HG03571 (cell line): ENCODE data around the gene SUGP2.
"Not testable (repeated sequence)": the region's sequence is repeated elsewhere in the genome, so short reads cannot be mapped to it uniquely, and the experiment has no call there.

Experiments used
- ATAC-seq: cut with Tn5 transposase; IDR thresholded peaks from one replicate; pipeline ENCODE4 v1.9.1; 2021; ENCODE audit not compliant: unreplicated experiment

The SUGP2 gene

GRCh38 chr19:19034204-19034624 lies 897 bp upstream of the SUGP2 start:
- ATAC-seq, result no peak

DNA sequence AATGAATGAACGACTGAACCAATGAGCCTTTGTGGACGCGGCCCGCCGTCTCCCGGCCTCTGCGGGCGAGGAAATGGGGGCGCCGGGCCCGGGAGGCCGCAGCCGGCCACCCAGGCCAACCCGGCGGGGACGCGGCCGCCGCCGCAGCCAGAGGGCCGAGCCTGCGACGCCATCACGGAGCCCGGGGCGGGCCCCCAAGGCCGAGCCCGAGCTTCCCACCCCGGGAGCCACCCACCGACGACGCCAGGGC lies 216 bp downstream of the SUGP2 start:
- ATAC-seq, result no peak

DNA sequence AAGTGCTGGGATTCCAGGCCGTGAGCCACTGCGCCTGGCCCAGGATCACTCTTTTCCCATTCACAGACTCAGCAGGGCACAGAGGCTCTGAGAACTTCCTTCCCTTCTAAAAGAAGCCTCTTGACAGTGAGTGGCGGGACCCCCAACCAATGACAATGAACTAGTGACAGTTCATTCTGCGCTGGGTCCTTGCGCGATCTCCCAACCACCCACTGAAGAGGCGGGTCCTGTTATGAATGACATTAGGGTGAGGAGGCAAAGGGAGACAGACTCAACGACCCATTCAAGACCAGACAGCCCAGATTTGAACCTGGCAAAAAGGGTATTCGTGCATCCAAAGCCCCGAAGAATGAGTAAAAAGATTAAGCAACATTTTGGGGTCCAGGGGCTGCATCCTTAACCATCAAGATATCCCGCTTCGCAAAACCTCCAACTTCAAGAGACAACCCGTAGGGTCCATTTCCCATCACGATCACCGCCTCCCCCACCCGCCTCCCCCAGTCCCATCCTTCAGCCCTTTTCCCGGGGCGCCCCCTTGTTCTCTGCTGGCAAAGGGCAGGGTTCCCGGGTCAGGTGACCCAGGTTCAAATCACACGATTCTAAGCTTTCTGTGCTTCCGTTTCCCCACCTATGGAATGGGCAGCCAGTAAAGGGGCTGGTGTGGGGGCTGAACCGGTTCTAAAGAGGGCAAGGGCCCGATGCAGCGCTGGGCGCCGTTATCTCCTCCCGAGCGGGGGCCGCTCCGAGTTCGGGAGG lies 719 bp downstream of the SUGP2 start:
- ATAC-seq, result peak; percentile 36

DNA sequence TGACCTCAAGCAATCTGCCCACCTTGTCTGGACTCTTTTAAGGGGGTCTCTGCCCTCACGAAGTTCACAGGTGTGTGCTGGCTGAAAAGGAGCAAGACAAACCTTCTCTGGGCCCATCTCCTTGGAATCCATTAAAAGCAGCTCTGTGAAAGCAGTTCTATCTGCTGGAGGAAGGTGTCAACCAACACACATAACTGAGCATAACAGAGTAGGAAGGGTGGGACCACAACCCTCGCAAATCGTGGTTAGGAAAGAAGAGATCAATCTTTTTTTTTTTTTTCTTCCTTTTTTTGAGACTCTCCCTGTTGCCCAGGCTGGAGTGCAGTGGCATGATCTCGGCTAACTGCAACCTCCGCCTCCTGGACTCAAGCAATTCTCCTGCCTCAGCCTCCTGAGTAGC lies 1.4 kb downstream of the SUGP2 start:
- ATAC-seq, result no peak

DNA sequence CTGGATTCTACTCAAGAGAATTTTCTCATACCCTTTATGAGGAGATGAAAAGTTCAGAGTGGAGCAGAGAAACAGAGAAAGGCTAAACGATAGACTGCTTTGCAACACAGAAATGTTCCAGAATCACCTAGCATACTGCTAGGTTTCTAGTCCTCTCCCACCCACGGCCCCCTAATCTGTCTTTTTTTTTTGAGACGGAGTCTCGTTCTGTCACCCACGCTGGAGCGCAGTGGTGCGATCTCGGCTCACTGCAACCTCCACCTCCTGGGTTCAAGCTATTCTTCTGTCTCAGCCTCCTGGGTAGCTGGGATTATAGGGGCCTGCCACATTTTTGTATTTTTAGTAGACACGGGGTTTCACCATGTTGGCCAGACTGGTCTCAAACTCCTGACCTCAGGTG lies 4.8 kb downstream of the SUGP2 start:
- ATAC-seq, result no peak

DNA sequence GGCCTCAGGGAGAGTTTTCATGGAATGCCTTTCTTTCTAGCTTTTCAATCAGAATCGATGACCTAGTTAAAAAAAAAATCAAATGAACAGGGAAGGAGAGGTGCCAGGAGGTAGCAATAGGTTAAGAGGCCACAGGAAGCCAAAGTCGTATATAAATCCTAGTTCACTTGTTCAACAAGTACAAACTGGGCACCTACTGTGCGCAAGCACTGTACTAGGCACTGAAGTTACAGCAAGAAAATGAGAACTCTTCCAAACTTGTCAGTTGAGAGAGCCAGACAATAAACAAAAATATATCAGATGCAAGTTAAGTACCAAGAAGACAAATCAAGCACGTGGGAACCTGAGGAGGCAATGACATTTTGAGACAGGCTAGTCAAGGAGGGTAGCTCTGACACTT lies 6.1 kb downstream of the SUGP2 start:
- ATAC-seq, result no peak

- no peak for ATAC-seq
Observed at GRCh38 chr19:19026299-19026971, 6.9 kb downstream of the SUGP2 start.

- ATAC-seq, result no peak
Observed at GRCh38 chr19:19025861-19026260, 7.5 kb downstream of the SUGP2 start.

DNA sequence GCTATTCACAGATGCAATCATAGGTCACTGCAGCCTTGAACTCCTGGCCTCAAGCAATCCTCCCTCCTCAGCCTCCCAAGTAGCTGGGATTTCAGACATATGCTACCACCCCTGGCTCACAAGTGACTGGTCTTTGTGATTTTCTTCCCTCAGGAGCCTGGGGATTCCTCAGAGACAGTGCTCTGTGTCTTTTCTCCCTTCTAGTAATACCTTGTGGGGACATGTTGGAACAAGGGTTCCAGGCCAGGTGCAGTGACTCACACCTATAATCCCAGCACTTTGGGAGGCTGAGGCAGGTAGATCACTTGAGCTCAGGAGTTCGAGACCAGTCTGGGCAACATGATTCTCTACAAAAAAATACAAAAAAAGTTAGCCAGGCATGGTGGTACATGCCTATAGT lies 9.9 kb downstream of the SUGP2 start:
- ATAC-seq, result not testable (repeated sequence)

DNA sequence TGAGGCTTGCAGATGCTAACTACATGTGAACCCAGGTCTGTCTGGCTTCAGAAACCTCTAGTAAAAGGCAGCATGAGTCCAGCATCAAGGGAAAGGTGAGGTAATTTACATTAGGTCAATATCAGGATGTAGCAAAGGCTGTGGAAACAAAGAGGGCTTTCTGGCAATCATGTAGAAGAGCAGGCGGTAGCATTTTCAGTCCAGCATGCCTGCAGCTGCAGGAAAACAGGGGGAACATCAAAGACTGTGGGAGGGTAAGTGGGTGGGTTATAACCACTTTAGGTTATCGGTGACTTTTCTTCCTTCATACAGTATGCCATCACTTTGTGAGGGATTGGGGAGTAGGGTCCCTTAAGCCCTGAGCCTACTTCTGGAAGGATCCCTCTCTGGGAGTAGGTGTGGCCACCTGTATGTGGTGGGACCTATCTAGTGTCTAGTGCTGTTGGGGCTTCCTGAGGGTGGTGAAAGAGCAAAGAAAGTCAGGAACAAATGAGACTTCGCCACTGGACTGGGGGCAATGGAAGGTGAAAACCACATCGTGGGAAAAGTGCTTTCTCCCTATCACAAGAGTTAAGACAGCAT lies 10.8 kb downstream of the SUGP2 start:
- ATAC-seq, result no peak

DNA sequence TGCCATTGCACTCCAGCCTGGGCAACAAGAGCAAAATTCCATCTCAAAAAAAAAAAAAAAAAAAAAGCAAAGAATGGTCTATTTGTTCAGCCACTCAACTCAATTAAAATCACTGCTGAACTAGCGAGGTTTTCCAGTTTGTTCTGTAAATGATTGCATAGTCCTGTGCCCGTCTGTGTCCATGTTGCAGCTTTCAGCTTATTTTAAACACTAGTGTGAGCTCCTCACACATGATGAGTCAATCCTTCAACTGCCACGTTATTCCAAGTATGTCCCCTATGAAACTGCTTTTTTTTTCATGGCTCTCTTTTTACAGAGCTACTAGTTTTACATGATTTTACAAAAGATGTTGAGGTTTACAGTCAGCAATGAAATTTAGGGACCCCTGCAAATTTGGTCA lies 12.2 kb downstream of the SUGP2 start:
- ATAC-seq, result no peak

DNA sequence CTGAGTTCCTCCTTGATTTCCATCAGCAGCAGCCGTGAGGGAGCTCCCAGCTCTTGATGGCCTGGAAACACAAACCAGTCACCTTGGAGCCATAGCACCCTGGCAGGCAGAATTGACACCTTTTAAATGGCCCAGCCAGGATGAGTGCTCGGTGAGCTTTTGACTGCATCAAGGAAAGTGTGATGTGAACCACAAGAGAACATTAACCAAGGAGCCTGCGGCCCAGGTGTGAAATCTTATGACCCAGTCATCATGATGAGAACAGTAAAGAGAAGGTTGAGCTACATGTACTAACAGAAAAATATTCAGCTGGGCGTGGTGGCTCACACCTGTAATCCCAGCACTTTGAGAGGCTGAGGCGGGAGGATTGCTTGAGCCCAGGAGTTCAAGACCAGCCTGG lies 22.8 kb downstream of the SUGP2 start:
- no peak for ATAC-seq

DNA sequence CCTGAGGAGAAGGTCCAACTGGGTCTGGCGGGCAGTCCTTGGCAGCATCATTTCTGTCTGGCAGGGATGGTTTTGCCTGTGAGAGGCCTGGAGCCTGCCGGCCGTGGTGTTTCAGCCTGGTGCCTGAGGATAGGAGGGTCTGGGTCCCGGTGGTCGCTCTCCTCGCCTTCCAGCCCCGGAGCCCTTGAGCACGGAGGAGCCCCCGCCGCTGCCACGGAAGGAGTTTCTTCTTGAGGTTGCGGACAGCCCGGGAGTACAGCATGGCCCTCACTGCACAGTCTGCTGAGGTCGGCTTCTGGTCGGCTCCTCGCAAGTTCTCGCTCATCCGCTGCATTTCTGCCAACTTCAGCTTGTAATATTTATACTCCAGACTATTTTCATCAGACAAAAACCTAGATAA lies 23.4 kb downstream of the SUGP2 start:
- ATAC-seq, result no peak

- ATAC-seq, result no peak
Observed at GRCh38 chr19:19006213-19006612, 27.1 kb downstream of the SUGP2 start.

- ATAC-seq, result no peak
Observed at GRCh38 chr19:19004144-19004543, 29.2 kb downstream of the SUGP2 start.

- ATAC-seq, result no peak
Observed at GRCh38 chr19:18999896-19000620, 33.3 kb downstream of the SUGP2 start.

DNA sequence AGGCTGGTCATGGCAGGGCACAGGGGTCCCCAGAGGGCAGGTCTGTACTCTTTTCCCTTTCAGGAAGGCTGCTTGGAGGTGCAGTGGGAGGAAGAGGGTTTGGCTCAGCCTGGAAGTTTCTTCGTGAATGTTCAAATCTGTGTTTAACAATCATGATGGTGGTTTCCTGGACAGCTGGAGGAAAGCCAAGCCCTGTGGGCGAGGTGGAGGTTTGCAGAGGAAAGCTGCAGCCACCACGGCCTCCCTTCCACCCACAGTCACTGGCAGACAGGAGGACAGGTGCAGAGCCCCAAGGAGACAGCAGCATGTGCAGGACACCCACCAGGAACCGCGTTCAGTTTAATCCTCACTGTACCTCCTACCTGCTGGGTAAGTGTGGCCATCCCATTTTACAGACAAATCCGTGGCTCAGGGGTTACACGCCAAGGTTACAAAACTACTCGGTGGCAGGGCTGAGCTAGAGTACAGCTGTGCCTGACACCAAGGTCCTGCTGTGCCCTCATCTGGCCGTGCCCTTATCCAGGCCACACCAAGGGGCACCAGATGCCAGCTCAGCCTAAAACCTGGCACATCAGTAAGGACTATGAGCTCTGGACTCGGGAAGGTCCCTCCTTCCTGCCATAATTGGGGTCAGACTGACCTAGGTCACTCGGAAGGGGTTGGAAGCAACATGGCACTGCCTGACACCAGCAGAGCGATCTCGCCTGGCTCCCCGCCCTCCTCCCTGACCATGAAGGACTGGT lies 34.1 kb downstream of the SUGP2 start:
- ATAC-seq, result no peak

DNA sequence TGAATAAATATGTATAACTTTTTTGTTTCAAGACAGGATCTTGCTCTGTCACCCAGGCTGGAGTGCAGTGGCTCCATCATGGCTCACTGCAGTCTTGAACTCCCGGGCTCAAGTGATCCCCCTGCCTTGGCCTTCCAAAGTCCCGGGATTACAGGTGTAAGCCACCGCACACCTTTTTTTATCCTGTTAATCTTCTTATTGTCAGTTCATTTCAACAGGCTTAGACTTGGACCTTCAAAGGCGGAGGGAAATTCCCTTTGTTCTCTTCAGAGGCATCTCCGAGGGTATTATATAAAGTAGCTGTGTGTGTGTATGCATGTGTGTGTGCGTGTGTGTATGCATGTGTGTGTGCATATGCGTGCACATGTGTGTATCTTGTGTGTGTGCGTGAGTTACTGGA lies 35.0 kb downstream of the SUGP2 start:
- no peak for ATAC-seq

DNA sequence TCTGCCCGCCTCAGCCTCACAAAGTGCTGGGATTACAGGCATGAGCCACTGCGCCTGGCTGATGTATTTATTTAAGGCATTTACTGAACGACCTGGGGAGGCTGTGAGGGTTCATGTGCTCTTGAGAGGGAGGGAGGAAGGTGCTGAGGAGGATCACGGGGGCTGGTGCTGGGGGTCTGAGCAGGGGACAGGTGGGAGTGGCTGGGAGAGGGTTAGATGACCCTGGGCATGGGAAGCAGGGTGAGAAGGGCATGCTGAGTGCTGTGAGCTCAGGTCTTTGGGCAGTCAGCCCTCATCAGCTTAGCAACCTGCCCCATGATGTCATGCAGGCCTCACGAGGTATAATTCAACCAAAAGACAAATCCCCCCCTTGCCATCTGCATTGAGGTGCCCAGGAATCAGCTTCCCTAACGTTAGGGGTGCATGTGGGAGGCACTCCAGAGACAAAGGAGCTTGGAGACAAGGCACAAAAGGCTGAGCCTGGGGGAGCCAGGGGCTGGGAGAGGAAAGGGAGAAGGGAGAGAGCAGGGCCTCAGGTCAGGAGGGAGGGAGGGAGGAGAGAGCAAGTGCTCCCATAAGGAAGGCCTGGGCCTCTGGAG lies 36.4 kb downstream of the SUGP2 start:
- ATAC-seq, result no peak

GRCh38 chr19:18996351-18996750 lies 37.0 kb downstream of the SUGP2 start:
- no peak for ATAC-seq

GRCh38 chr19:18995804-18996241 lies 37.5 kb downstream of the SUGP2 start:
- no peak for ATAC-seq
